Activated CD8-positive, alpha-beta memory T cell treated with anti-CD3 and anti-CD28 coated beads, Interleukin-2, amount 50 U/mL, for 4 hours (primary cell): ENCODE measurements around the gene AVPR2.

Experiments used
- DNase-seq: peaks from one replicate; pipeline ENCODE4 v3.0.0-alpha.2; 2020

AVPR2 gene

GRCh38 chrX:153903991-153904957 lies at the start of gene AVPR2:
Gene AVPR2 (plus strand): TSS chrX:153904673. CDS start chrX:153905146, 473 bp downstream.
- no peak for DNase-seq

GRCh38 chrX:153854702-153855101 lies 49.8 kb upstream of the AVPR2 start:
- DNase-seq, result no peak

GRCh38 chrX:153857348-153857903 lies 47.0 kb upstream of the AVPR2 start:
- DNase-seq, result no peak

GRCh38 chrX:153861151-153861550 lies 43.3 kb upstream of the AVPR2 start:
- no peak for DNase-seq

- no peak for DNase-seq
Measured at GRCh38 chrX:153861733-153862310, 42.7 kb upstream of the AVPR2 start.

- no peak for DNase-seq
Measured at GRCh38 chrX:153862369-153863250, 41.9 kb upstream of the AVPR2 start.

GRCh38 chrX:153863251-153863991 lies 41.1 kb upstream of the AVPR2 start:
- no peak for DNase-seq

- no peak for DNase-seq
Measured at GRCh38 chrX:153864101-153864500, 40.4 kb upstream of the AVPR2 start.

- DNase-seq, result no peak
Measured at GRCh38 chrX:153864561-153865320, 39.7 kb upstream of the AVPR2 start.

- no peak for DNase-seq
Measured at GRCh38 chrX:153865321-153865580, 39.2 kb upstream of the AVPR2 start.

- DNase-seq, result no peak
Measured at GRCh38 chrX:153865685-153866084, 38.8 kb upstream of the AVPR2 start.

GRCh38 chrX:153866302-153867019 lies 38.0 kb upstream of the AVPR2 start:
- no peak for DNase-seq

- DNase-seq, result no peak
Measured at GRCh38 chrX:153867139-153867538, 37.3 kb upstream of the AVPR2 start.

- DNase-seq, result no peak
Measured at GRCh38 chrX:153867671-153868070, 36.8 kb upstream of the AVPR2 start.

- DNase-seq, result no peak
Measured at GRCh38 chrX:153868576-153869472, 35.6 kb upstream of the AVPR2 start.

GRCh38 chrX:153869473-153870287 lies 34.8 kb upstream of the AVPR2 start:
- DNase-seq, result no peak

GRCh38 chrX:153870288-153870690 lies 34.2 kb upstream of the AVPR2 start:
- no peak for DNase-seq

GRCh38 chrX:153870791-153871360 lies 33.6 kb upstream of the AVPR2 start:
- DNase-seq, result no peak

- DNase-seq, result no peak
Measured at GRCh38 chrX:153871451-153871850, 33.0 kb upstream of the AVPR2 start.
